CD4-positive, alpha-beta T cell treated with Interleukin-6 at 100 ng/mL for 8 hours (primary cell): ENCODE measurements around the gene CAMKK1.
"Not testable (repeated sequence)": the region's sequence is repeated elsewhere in the genome, so short reads cannot be mapped to it uniquely, and the experiment has no call there.

Experiments
- DNase-seq: peaks from one replicate; pipeline ENCODE4 v3.0.0-alpha.2; 2020; ENCODE audit warnings: mixed read lengths, low spot score

CAMKK1 gene

DNA sequence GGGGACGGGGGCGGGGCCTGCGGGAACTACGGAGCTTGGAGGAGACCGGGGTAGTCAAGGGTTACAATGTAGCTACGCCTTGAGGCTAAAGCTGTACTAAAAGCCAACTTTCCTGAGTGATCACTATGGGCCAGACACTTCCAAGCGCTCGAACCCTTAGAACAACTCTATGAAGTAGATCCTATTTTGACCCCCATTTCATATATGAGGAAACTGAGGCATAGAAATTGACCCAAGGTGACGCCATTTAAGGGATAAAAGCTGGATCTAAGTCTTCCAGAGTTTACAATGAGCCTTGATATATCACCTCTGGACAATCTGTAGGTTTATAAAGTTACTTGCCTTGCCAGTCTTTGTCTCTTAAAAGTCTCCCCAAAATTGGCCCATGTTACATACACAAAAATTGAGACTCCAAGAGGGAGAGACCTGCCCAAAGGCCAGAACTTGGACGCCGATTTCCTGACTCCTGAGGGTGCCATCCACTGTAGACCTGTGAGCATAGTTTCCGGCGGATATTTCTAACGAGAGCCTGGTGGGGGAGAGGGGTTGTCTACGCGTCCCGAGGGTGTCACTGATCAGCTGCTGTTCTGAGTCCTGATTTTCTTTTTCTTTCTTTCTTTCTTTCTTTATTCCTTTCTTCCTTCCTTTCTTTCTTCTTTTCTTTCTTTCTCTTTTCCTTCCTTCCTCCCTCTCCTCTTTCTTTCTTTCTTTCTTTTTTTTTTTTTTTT lies 46.3 kb downstream of the CAMKK1 start:
- DNase-seq, result no peak

DNA sequence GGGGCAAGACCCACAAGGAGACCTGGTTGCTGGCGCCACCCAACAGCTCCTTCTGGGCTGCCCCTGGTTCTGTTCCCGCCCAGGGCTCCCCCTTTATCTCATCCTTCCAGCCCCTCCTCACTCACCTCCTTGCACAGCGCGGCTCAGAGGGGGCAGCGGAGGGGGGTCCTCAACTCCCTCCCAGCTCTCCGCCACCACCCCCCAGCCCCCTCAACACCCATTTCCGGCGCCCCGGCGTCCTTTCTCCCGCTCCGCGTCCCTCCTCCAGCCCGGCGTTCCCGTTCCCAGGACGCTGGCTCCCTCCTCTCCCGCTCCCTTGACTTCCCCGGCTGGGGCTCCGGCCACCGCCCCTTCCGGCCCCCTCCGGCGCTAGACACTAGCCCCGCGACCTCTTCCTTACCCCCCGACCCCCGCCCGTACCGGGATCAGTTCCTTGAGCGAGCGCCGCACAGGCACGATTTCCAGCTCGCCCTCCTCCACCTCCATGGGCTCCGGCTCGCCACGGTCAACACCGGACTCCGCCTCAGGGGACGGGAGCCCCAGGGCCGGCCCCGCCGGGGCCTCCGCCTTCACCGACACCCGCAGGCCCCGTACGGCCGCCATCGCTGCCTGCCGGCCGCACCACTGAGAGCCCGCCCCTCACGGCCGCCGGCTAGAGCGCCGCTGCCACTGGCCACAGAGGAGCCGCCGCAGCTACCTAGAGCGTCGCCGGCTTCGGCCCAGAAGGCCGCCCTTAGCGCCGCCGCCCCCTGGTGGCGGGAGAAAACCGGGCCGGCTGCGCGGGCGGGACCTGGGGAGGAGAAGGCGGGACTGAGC lies 47.0 kb downstream of the CAMKK1 start, which contains the start of gene NCBP3:
TSS of gene NCBP3 (minus strand) at position 626 of the 816 bp plus-strand sequence. CDS start at position 603, 23 bp downstream.
- peak; percentile 89 for DNase-seq

DNA sequence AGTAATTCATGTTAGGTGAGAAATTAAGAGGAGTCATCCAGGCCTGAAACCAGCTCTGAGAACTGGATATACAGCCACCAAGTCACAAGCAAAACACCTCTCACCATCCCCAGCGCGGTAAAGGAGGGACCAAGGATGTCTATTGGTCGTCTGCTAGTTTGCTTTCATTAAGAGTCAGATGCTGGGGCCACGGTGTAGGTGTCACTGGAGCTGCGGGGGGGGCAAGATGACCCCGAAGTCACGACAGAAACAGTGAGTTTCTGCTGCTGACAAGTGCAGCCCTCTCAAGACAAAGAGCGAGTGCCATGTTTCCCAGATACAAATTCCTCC lies 47.6 kb downstream of the CAMKK1 start:
- no peak for DNase-seq

DNA sequence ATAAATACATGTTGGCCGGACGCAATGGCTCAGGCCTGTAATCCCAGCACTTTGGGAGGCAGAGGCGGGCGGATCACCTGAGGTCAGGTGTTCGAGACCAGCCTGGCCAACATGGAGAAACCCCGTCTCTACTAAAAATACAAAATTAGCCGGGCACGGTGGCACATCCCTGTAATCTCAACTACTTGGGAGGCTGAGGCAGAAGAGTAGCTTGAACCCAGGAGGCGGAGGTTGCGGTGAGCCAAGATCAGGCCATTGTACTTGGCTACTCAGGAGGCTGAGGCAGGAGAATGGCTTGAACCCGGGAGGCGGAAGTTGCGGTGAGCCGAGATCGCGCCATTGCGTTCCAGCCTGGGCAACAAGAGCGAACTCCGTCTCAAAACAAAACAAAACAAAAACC lies 48.3 kb downstream of the CAMKK1 start:
- DNase-seq, result not testable (repeated sequence)

DNA sequence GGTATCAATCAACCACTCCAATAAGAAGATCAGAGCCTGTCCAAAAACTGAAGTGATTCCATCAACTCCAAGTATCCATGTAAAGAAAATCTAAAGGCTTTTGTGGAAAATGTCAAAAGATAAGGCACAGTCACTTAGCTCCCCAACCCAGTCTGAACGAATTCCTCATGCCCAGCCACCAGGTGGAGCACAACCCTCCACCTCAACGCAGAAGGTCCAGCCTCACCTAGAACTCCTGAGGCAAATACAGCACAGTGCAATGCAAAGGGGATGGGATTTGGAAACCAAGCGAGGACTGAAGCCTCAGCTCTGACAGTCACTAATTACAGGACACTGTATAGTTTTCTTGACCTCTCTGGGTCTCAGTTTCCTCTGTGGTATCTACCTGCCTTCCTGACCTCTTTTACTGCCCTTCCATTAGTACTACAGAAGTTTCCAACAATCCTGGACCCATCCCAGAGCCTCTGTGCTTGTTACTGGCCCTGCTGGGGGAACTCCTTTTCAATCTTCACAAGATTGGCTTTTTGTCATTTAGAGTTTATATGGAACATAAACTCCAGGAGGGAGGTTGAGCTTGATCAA lies 48.8 kb downstream of the CAMKK1 start:
- peak; percentile 37 for DNase-seq

DNA sequence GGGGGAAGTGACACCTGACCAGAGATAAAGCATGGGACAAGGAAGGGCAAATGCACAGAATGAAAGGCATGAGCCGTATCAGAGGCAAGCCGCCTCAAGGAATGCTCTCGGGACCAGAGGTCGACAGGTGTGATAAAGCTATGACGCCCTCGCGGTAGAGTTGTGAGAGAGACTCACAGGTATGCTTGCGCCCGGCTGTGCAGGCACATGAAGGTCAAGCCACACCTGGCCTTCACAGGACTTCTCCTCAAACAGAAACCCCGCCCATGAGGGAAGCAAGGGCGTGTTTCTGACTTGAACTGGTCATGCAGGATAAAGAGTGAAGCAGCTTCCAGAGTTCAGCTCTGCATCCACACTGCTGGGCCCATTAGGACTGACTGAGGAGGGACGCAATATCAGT lies 54.6 kb downstream of the CAMKK1 start:
- DNase-seq, result no peak

DNA sequence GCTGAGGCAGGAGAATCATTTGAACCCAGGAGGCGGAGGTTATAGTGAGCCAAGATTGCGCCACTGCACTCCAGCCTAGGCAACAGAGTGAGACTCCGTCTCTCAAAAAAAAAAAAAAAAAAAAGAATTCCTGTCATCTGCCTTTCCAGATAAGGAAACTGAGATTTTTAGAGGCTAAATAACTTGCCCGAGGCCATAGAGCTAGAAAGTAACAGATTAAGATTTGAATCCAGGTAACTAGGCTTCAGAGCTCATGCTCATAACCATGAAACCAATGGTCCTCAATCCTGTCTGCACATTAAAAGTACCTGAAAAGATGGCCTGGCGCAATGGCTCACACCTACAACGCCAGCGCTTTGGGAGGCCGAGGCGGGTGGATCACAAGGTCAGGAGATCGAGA lies 56.3 kb downstream of the CAMKK1 start:
- DNase-seq, result no peak

DNA sequence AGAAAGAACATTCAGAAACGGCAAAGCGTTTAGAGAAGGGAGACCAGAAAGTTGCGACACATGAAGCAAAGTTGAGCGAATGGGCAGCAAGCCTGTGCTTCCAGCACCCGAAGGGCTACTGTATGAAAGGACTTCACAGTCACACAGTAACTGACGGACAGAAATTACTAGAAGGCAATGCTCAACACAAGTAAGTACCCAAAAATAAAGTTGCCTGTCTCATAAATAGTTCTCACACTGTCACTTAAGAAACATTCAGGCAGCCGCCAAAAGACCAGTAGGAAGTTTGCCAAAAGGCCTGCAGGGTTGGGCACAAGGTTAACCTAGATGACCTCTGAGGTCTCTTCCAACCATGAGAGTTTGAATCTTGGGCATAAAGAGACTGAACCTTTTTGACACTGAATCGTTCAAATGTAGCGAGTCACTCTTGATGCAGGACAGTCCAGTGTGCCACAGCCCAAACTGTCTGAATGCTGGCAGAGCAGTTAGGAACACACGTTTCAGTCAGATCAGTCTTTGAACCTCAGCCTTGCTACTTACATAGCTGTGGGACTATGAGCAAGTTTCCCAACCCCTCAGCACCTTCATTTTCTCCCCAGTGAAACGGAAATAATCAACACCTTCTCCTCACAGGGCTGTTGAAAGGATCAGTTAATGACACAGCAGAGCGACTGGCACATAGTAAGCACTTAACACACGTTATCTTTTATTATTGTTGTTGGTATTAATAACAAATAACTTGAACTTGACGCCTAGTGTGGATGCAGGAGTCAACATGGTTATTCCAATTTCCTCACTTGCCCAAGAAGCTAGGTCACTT lies 57.2 kb downstream of the CAMKK1 start:
- DNase-seq, result no peak

DNA sequence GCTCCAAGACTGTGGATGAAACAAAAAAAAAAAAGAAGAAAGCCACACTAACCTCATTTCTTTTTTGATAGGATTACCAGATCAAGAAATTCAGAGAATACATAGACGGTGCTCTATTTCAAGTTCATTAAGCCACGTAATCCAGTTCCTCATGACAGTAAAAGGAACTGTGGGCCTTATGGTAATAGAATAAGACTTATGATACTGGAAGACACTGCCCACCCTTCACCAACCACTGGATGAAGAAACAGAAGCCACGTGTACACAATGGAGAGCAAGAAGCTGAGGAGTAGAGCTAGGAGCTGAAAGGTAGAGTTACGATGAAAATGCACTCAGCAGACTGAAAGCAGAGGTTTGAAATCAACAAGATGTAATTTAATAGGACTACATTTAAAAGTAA lies 58.0 kb downstream of the CAMKK1 start:
- DNase-seq, result no peak

DNA sequence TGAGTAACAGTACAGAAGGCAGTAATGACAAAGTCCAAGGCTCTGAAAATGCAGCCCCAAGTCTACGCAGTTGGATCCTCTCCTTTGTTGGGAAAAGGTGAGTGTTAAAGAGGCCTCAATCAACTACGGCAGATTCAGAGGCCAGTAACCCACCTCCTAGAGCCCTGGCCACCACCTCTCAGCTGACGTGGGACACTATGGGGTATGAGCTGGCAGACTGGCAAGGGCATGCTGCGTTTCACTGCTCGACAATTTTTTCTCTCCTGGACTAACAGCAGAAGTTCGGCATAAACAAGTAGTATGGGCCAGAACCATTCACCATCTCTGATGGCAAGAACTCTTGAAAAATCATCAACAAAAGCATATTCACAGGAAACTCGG lies 64.0 kb downstream of the CAMKK1 start:
- no peak for DNase-seq

DNA sequence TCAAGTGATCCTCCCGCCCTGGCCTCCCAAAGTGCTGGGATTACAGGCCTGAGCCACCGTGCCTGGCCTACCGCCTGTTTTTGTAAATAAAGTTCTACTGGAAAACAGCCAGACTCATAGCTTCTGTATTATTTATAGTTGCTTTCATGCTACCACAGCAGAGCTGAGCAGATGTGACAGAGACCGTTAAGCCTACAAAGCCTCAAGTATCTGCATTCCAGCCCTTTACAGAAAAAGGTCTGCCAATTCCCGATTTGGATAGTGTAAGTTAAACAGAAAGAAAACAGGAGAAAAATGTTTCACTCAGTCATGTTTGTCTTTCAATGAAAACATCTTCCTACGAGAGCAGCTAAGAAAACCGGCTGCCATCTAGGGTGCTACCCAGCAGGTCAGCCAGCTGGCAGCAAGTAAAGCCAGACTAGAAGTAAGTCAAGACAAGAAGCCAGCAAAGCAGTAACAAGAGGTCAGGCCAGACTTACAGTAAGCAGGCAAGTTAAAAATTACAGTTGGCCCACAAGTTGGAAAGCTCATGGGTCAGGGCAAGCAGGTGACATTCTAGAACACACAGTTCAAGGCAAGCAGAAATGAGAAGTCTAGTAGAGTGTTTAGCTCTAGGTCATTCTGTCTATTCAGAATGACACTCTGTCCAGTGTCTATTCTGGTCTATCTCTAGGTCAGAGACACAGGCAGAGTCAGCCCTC lies 64.6 kb downstream of the CAMKK1 start:
- no peak for DNase-seq

DNA sequence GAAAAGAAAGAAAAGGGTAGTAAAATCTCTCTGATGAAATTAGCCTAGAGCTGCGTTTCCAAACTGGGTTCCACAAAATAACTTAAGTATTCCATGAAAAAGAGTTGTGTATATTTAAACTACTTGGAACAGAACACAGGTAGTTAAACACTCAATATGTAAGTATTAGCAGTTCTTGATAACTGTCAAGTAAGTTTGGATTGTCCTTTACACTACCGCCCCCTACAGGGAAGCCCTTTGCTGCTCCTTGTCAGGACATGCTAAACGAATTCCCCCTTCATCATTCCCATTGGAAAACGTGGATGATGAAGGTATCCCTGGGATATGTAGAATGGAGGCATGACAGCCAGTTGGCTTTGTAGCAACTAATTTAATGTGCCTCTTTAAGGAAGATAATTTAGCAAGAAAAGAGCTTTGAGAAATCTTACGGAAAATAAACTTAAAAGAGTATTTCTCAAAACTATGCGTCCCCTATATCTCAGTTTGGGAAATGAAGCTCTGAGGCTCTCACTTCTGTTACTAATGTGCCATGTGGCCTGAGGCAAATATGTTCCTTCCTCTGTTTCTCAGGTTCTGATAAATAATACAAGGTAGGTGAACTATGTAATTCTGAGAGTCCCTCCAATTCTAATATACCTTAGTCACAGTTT lies 65.6 kb downstream of the CAMKK1 start:
- peak; percentile 67 for DNase-seq

DNA sequence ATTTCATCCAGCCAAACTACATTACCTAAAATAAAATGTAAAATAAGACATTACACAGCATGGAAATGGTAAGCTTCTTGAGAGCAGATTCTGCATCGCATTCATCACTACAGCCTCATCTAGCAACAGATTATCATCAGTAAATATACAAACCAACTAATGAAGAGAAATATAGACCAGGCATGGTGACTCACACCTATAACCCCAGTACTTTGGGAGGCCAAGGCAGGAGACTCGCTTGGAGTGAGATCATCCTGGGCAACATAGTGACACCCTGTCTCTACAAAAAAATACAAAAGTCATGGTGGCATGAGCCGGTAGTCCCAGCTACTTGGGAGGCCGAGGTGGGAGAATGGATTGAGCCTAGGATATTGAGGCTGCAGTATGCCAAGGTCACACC lies 66.7 kb downstream of the CAMKK1 start:
- no peak for DNase-seq

DNA sequence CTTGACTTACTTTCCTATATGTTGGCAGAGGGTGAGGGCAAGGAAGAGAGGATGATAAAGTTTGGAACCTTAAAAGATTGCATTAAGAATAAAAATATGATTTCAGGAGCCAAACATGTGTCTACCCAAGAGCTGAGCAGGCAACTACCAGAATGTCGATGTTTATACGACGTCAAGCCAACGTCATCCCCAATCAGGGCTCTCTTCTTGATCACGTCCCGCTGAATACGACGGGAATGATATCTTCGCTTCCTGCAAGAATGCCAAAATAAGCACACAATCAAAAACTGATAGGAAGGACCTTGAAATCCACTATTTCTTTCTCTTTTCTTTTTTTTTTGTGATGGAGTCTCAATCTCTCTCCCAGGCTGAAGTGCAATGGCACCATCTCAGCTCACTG lies 71.8 kb downstream of the CAMKK1 start:
- DNase-seq, result no peak

DNA sequence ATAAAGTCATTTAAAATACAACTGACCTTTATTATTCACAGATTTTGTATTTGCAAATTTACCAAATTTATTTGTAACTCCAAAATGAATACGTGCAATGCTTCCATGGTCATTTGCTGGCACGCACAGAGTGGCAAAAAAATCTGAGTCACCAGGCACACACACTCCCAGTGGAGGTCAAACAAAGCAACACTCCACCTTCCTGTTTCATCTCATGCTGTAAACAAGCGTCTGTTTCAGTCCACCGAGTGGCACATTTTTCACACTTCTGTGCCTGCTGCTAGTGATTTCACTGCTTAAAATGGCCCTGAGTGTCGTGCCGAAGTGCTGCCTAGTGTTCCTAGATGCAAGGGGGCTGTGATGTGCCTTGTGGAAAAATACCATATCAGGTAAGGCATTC lies 74.1 kb downstream of the CAMKK1 start:
- DNase-seq, result no peak

DNA sequence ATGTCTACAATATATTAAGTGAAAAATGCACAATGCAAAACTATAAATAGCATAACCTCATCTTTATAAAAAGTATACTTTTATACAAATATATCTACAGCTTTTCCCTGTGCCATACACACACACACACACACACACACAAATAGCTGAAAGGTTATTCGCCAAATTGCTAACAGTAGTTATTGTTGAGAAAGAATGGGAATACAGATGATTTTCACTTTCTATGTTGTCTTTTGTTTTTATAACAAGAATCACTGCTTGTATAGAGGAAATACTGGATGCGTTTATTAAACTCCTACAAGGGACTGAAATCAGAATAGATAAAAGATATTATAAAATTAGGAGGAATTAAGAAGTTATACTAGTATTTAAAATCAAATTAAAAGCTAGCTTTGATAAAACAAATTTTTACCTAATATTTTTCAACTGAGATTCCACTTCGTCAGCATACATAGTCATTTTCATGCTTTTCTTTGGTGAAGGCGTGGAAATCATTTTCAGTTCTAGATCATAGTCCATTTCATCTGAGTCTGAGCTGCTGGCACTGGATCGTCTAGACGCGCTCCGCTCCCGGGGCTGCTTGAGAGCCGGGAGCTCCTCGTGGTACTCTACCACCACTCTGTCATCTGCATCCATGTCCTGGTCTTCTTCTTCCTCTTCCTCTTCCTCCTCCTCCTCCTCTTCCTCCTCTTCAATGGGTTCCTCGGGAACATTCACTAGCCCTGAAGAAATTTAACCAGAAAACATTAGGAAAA lies 74.8 kb downstream of the CAMKK1 start:
- no peak for DNase-seq

DNA sequence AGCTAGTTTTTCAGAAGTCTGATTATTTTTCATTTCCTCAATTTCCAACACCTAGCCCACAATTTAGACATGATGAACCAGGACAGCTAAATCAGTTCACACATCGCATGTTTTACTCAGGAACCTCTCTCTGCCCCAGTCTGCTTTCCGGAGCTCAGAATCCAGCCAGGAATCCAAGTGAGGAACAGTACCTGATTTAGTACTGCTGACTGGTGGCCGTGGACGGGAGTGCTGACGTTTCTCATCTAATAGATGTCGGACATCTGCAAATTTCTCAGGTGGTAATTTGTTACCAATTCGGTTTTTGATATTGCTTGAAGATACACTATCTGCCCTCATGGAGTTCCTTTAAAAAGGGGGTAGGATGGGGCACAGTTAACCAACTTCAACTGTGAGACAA lies 76.9 kb downstream of the CAMKK1 start:
- DNase-seq, result no peak

DNA sequence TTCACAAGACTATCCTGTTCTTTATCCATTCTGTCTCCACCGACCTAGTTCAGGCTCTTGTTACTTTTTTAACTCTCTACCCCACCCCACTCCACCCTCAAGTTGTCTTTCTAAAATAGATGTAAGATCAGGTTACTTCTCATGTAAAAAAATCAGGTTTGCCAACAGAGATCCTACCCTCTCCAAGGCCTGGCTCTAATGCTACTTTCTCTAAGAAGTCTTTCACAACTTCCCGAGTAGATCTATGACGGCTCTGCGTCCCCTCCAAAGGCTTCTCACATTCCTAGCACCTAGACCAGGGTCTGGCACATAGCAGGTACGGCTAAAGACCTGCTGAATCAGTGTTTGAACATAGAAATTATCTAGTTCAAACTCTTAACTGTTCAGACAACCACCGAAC lies 77.7 kb downstream of the CAMKK1 start:
- no peak for DNase-seq

DNA sequence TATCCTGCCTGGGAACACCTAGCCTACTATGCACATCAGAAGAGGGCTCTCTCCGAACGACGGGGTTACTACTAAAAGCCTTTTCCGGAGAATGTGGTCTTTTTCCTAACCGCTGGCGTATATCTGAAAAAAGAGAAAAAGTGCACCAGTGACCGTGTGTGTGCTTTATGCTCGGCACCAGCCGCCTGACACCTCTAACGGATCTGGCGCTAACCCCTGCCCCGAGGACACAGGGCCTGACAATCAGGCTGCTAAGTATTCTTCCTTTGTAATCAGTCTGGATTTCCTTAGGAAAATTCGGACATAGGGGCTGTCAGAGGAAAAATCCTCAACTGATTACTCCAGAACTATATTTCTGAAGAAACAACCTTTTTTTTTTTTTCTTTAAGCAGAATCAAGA lies 78.5 kb downstream of the CAMKK1 start:
- DNase-seq, result no peak

DNA sequence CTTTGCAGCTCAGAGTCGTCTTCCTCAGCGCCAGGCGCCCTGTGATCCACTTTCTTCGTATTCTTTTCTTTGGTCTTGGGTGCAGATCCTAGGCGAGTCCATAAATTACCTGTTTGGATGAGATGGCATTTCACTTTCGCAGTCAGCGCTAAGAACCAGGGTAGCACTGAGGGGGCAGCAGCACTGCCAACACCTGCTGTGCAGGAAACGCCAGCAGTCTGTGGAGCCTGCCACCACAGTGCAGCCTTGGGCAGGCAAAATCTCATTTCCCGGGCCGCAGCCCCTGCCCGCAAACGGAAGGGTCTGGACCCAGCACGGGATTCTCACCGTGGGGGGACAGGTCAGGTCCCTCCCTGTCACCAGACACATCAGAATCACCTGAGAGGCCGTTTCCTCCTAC lies 79.7 kb downstream of the CAMKK1 start:
- DNase-seq, result no peak

DNA sequence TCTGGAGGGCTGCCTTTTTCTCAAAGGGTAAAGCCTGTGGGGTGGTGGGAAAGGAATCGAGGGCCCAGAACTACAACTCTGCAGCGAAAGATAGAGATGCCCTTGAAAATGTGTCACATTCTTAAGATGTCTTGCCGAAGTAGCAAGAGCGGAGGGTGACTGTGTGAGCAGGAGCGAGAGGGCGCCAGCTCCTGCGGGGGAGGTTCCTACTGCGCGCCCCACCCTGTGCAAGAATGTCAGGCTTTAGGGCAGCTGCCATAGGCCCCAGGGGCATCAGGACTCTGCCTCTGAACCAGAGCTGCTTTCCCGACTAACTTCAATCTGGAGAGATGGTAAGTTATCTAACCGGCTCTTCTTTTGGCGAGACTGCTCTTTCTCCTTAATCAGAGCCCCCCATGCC lies 80.1 kb downstream of the CAMKK1 start:
- DNase-seq, result no peak
